ENCODE results near the gene PLA2G5. TPM values are rescaled to one million over a fixed set of nuclear protein-coding genes. Genes with fewer than 3 reads are reported as not detected.

Gene PLA2G5
- total RNA-seq, 1 experiment from 2014 or later, result not detected

DNA sequence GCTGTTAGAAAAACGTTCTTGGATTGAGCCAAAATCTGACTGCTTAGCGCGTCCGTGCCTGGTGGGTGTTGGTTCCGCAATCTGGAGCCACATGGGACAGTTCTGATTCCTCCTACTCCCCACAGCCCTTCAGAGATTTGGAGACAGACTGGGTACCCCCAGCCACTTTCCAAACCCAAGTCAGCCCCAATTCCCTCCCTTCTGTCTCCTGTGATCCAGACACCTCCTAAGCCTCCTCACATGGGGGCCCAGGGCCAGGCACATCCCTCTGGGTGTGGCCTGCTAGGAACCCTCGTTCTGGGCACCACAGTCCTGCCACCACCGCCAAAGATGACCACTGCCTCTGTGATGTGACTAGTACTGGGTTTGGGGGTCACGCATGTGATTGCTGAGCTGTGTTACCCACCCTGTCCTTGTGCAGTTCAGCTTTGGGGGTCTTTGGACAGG lies 4.8 kb downstream of the PLA2G5 start:
- Mint-ChIP-seq H3K27ac (ENCODE audit: unreplicated experiment) (no peak overlapping the region), H3K4me1 (ENCODE audit: low read depth, unreplicated experiment) (no peaks in the 10 kb centered on the region), H3K27me3 (ENCODE audit: insufficient read depth, unreplicated experiment) (no peaks in the 10 kb centered on the region), H3K9me3 (ENCODE audit: unreplicated experiment) (no peaks in the 10 kb centered on the region), H3K36me3 (ENCODE audit: insufficient read depth, unreplicated experiment) (no peaks in the 10 kb centered on the region), H3K4me3 (ENCODE audit: unreplicated experiment) (no peak overlapping the region)
- no TSS peak for BruUV-seq (replicated peaks)
- Histone ChIP-seq H3K4me3 (ENCODE audit: low read depth, low read length) (no peak overlapping the region), H3K9me3 (no peaks in the 10 kb centered on the region), H3K27me3 (replicated peaks; ENCODE audit: control insufficient read depth, insufficient read depth, low read length) (no peaks in the 10 kb centered on the region), H3K4me1 (no peaks in the 10 kb centered on the region), H3K36me3 (ENCODE audit: control insufficient read depth, insufficient read depth, low read length) (no peaks in the 10 kb centered on the region)
- TF ChIP-seq, protein P1, sequence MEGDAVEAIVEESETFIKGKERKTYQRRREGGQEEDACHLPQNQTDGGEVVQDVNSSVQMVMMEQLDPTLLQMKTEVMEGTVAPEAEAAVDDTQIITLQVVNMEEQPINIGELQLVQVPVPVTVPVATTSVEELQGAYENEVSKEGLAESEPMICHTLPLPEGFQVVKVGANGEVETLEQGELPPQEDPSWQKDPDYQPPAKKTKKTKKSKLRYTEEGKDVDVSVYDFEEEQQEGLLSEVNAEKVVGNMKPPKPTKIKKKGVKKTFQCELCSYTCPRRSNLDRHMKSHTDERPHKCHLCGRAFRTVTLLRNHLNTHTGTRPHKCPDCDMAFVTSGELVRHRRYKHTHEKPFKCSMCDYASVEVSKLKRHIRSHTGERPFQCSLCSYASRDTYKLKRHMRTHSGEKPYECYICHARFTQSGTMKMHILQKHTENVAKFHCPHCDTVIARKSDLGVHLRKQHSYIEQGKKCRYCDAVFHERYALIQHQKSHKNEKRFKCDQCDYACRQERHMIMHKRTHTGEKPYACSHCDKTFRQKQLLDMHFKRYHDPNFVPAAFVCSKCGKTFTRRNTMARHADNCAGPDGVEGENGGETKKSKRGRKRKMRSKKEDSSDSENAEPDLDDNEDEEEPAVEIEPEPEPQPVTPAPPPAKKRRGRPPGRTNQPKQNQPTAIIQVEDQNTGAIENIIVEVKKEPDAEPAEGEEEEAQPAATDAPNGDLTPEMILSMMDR (IDR thresholded peaks at IDR 0.05; ENCODE audit: insufficient read depth in 1 of 2, low read depth in 1 of 2, low read length in 1 of 2, severe bottlenecking in 1 of 2, unreplicated experiment in 1 of 2), result no peak
- intact Hi-C loops (cut with micrococcal nuclease; ENCODE audit: unreplicated experiment), result no loop called here
- POLR2A ChIA-PET, result no interaction called here
- CTCF ChIA-PET, result no interaction called here
- no peak for DNase-seq

DNA sequence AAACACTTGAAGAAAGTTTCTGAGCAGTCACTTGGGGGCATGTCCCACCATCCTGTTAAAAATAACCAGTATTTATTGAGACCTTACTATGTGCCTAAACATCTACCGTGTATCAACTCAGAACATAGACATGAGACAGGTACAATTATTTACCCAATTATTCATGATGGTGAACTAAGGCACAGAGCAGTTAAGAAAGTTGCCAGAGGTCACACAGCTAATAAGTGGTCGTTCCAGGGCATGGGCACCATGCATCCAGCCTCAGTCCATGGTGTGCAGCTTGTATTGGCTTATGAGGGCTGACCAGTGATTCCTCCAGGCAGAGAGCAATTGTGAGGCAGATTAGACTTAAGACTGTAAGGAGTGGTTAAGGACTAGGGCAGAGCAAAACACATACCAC lies 5.4 kb downstream of the PLA2G5 start:
- ChIA-PET POLR2A (no interaction called here), CTCF (no interaction called here)
- no peak for DNase-seq
- Mint-ChIP-seq H3K4me1 (ENCODE audit: low read depth, unreplicated experiment) (no peaks in the 10 kb centered on the region), H3K9me3 (ENCODE audit: unreplicated experiment) (no peaks in the 10 kb centered on the region), H3K36me3 (ENCODE audit: insufficient read depth, unreplicated experiment) (no peaks in the 10 kb centered on the region), H3K4me3 (ENCODE audit: unreplicated experiment) (no peak overlapping the region), H3K27ac (ENCODE audit: unreplicated experiment) (no peak overlapping the region), H3K27me3 (ENCODE audit: insufficient read depth, unreplicated experiment) (no peaks in the 10 kb centered on the region)
- BruUV-seq (replicated peaks), result no TSS peak
- H3K4me3 ChIP-seq (ENCODE audit: low read depth, low read length), result no peak overlapping the region
- no peaks in the 10 kb centered on the region for H3K36me3 ChIP-seq (ENCODE audit: control insufficient read depth, insufficient read depth, low read length)
- TF ChIP-seq, protein P1 (IDR thresholded peaks at IDR 0.05; ENCODE audit: insufficient read depth in 1 of 2, low read depth in 1 of 2, low read length in 1 of 2, severe bottlenecking in 1 of 2, unreplicated experiment in 1 of 2), result no peak
- no peaks in the 10 kb centered on the region for H3K27me3 ChIP-seq (replicated peaks; ENCODE audit: control insufficient read depth, insufficient read depth, low read length)
- no peaks in the 10 kb centered on the region for H3K4me1 ChIP-seq
- intact Hi-C loops (cut with micrococcal nuclease; ENCODE audit: unreplicated experiment), result no loop called here
- H3K9me3 ChIP-seq, result no peaks in the 10 kb centered on the region

DNA sequence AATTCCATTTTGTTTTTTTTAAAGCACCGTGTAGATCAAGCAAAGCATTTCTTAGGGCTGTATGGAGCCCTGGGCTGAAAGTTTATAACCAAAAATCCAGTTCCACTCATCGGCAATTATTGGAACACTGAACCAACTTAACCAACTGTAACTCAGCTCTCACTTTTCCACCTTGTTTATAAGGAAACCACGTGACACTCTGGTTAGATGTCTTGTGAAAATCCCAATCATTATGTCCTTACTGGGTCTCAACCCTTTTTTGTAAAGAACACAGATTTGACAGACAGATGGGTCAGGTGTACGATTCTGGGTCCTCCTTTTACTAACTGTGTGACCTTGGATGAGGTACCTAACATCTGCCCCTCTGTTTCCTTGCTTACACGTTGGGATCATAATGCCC lies 6.2 kb downstream of the PLA2G5 start:
- Mint-ChIP-seq H3K9me3 (ENCODE audit: unreplicated experiment) (no peaks in the 10 kb centered on the region), H3K36me3 (ENCODE audit: insufficient read depth, unreplicated experiment) (no peaks in the 10 kb centered on the region), H3K4me3 (ENCODE audit: unreplicated experiment) (no peak overlapping the region), H3K27me3 (ENCODE audit: insufficient read depth, unreplicated experiment) (no peaks in the 10 kb centered on the region), H3K27ac (ENCODE audit: unreplicated experiment) (no peak overlapping the region), H3K4me1 (ENCODE audit: low read depth, unreplicated experiment) (no peaks in the 10 kb centered on the region)
- Histone ChIP-seq H3K4me1 (no peaks in the 10 kb centered on the region), H3K9me3 (no peaks in the 10 kb centered on the region), H3K4me3 (ENCODE audit: low read depth, low read length) (no peak overlapping the region), H3K36me3 (ENCODE audit: control insufficient read depth, insufficient read depth, low read length) (no peaks in the 10 kb centered on the region), H3K27me3 (replicated peaks; ENCODE audit: control insufficient read depth, insufficient read depth, low read length) (no peaks in the 10 kb centered on the region)
- DNase-seq, result no peak
- intact Hi-C loops (cut with micrococcal nuclease; ENCODE audit: unreplicated experiment), result no loop called here
- TF ChIP-seq, protein P1 (IDR thresholded peaks at IDR 0.05; ENCODE audit: insufficient read depth in 1 of 2, low read depth in 1 of 2, low read length in 1 of 2, severe bottlenecking in 1 of 2, unreplicated experiment in 1 of 2), result no peak
- ChIA-PET CTCF (no interaction called here), POLR2A (no interaction called here)
- no TSS peak for BruUV-seq (replicated peaks)

Data from Caco-2 (cell line).